Testis (tissue), 3 donors: ENCODE data around the gene ATP10A. TPM values are rescaled to one million over a fixed set of nuclear protein-coding genes. Genes with fewer than 3 reads are reported as not detected.
A peak's percentile ranks its signal among the peaks of the same experiment; 100 is the strongest.
"Not testable (repeated sequence)": the region's sequence is repeated elsewhere in the genome, so short reads cannot be mapped to it uniquely, and the experiment has no call there.

Experiments used
- DNase-seq: peaks from one replicate; pipeline ENCODE4 v3.0.0-alpha.2; 2019
- H3K27ac ChIP-seq, 2 donors: fragments of 200-600 bp; sonication (generic); one replicate each; pipeline ENCODE4 v1.5.1; 2019
- H3K27me3 ChIP-seq: fragments of 200-600 bp; sonication (generic); one replicate; pipeline ENCODE4 v1.5.1; 2019
- H3K36me3 ChIP-seq: fragments of 200-600 bp; sonication (generic); one replicate; pipeline ENCODE4 v1.5.1; 2017; ENCODE audit warnings: low read depth; ENCODE audit errors: missing control alignments
- H3K4me1 ChIP-seq: fragments of 200-600 bp; sonication (generic); one replicate; pipeline ENCODE4 v1.5.1; 2019
- H3K4me3 ChIP-seq, 2 donors: fragments of 200-600 bp; sonication (generic); one replicate each; pipeline ENCODE4 v1.5.1; 2017 to 2019
- H3K9me3 ChIP-seq: fragments of 200-600 bp; sonication (generic); one replicate; pipeline ENCODE4 v1.5.1; 2017
- POLR2A ChIP-seq: fragments of 450-650 bp; IDR thresholded peaks from one replicate; pipeline ENCODE4 v1.6.1; 2017; ENCODE audit warnings: antibody characterized with exemption, mild to moderate bottlenecking, moderate library complexity
- WGBS, 2 donors: methylation state at CpG; one replicate each; pipeline ENCODE4 v1.1.5; 2018; 5-methylcytosine and 5-hydroxymethylcytosine counted together
- intact Hi-C: fragments of 100-400 bp; cut with DNase I; formaldehyde crosslinking; loops from one replicate; pipeline ENCODE4 v1.15.1; 2023; ENCODE audit warnings: low total_unique reads
- polyA plus RNA-seq: library from polyadenylated mRNA; stranded (reverse); fragments of 350-450 nt; fragmentation: Illumina TruSeq; extraction: RNeasy Lipid Tissue Mini Kit (QIAGEN cat#74804); gene quantifications from one replicate; pipeline ENCODE4 v1.2.3, GENCODE V29; 2014; ENCODE audit warnings: low read depth, low replicate concordance; ENCODE audit not compliant: insufficient read depth
- total RNA-seq, 2 donors: library from RNA; depleted of rRNA; stranded (reverse); fragments of >200 nt; gene quantifications; one replicate each; pipeline ENCODE4 v1.2.3, GENCODE V29; 2016
- TF ChIP-seq, protein P1 (sequence below), 3 experiments: fragments of 450-650 bp in 2 of 3; fragments of 200-600 bp in 1 of 3; sonication (generic) in 1 of 3; IDR thresholded peaks; one replicate each; pipeline ENCODE4 v1.5.1; 2016 to 2019; ENCODE audit warnings: antibody characterized with exemption in 3 of 3, mild to moderate bottlenecking in 2 of 3, moderate library complexity in 1 of 3

Gene ATP10A
- total and polyA plus RNA-seq, 3 donors from 2014 or later, result 13.6 to 26.5 (median 22.8) TPM

DNA sequence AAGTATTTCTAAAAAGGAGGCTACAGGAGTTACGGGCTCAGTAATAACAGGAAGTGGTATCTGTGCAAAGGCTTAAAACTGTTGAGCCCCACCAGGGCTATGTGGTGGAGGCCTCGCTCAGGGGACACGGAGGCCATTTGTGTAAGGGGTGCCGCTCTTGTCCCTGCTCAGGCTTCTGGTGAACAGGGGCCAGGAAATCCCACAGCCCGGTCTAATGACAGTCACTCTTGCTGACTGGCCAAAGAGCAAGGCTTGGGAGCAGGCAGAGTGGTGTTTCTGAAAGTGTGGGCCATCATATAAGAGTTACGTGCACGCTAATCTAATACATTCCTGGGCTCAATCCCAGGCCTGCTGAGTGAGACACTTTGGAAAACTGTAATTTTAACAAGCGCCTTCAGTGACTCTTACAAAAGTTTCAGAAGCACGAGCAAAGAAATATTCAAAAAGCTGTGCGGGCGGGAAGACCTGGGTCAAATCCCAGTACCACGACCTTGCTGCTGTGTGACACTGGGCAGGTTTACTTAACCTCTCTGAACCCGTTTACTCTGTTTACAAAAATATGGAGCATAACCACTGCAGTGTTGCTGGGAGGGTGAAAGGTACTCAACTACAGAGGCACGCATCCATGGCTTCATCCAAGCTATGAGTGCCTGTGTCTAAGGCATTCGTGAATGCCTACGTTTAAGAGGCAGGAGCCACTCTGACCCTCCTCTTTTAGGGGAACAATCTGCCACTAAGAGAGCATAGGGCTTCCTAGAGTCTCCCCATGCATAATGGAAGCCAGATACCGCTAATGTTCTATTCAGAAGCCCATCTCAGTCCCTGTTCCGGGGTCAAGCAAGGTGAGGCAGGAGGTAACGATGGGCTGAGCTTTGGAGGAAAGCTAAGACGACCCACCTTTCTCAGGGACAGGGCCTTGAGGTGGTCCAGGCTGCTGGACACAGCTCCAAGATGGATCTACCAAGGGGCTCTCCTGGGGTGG lies 2.0 kb downstream of the ATP10A start:
- WGBS, 2 donors, result 68 to 69% methylated on average over 20 of the region's 20 CpGs

DNA sequence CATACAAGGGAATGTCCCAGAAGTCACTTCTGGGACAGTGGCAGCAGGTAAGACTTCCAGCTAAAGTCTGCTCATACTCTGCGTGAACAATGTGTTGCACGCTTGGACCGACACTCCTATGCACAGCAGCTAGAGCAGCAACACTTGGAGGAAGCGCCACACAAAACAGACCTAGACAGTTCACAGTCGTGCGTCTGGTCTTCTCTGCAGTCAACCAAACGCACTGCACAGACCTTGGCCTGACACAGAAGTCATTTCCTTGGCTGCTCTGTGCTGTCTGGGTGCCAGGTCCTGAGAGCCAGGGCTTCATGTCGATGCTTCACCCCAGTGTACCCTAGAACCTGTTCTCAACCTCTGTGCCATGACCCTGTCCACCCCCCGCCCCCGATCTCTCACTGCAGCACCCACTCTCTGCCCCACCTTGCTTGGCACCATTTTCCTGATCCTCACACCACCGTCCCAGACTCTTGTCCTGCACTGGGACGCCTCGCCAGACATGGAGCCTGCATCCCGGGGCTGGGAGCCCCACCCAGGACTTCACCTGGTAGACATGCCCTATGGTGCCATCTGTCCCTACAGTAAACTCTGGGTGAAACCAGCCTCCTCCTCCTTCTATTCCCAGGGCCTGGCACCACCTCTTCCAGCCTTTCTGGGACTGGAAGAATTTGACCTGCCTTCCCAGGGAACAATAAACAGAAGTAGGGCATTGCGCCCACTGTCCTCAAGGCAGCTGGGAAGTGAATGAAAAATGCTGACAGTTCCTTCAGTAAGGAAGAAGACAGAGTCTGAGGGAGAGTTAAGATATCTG lies 3.1 kb downstream of the ATP10A start:
- no peaks in the 10 kb centered on the region for H3K36me3 ChIP-seq
- H3K4me1 ChIP-seq, result peaks cover 9% of the 10 kb centered on the region
- no peaks in the 10 kb centered on the region for H3K9me3 ChIP-seq
- H3K4me3 ChIP-seq, result no peak overlapping the region
- 73 to 76% methylated on average over 15 of the region's 15 CpGs for WGBS, 2 donors
- intact Hi-C loops, result no loop called here
- TF ChIP-seq, protein P1, sequence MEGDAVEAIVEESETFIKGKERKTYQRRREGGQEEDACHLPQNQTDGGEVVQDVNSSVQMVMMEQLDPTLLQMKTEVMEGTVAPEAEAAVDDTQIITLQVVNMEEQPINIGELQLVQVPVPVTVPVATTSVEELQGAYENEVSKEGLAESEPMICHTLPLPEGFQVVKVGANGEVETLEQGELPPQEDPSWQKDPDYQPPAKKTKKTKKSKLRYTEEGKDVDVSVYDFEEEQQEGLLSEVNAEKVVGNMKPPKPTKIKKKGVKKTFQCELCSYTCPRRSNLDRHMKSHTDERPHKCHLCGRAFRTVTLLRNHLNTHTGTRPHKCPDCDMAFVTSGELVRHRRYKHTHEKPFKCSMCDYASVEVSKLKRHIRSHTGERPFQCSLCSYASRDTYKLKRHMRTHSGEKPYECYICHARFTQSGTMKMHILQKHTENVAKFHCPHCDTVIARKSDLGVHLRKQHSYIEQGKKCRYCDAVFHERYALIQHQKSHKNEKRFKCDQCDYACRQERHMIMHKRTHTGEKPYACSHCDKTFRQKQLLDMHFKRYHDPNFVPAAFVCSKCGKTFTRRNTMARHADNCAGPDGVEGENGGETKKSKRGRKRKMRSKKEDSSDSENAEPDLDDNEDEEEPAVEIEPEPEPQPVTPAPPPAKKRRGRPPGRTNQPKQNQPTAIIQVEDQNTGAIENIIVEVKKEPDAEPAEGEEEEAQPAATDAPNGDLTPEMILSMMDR (IDR thresholded peaks at IDR 0.05), result no peak
- no peak for TF ChIP-seq POLR2A
- DNase-seq, result no peak
- H3K27me3 ChIP-seq, result no peaks in the 10 kb centered on the region
- H3K27ac ChIP-seq, result peak overlapping the region; percentile 28 to 80

More for the DNA sequence above, 2.0 kb downstream of the ATP10A start:
- peak overlapping the region; percentile 70 to 74 for H3K4me3 ChIP-seq
- H3K9me3 ChIP-seq, result no peaks in the 10 kb centered on the region
- H3K36me3 ChIP-seq, result no peaks in the 10 kb centered on the region
- DNase-seq, result no peak
- H3K4me1 ChIP-seq, result peaks cover 9% of the 10 kb centered on the region
- peak overlapping the region; percentile 71 to 80 for H3K27ac ChIP-seq
- TF ChIP-seq POLR2A, result no peak
- TF ChIP-seq, protein P1 (IDR thresholded peaks at IDR 0.05), result no peak
- H3K27me3 ChIP-seq, result no peaks in the 10 kb centered on the region
- intact Hi-C loops, result no loop called here

DNA sequence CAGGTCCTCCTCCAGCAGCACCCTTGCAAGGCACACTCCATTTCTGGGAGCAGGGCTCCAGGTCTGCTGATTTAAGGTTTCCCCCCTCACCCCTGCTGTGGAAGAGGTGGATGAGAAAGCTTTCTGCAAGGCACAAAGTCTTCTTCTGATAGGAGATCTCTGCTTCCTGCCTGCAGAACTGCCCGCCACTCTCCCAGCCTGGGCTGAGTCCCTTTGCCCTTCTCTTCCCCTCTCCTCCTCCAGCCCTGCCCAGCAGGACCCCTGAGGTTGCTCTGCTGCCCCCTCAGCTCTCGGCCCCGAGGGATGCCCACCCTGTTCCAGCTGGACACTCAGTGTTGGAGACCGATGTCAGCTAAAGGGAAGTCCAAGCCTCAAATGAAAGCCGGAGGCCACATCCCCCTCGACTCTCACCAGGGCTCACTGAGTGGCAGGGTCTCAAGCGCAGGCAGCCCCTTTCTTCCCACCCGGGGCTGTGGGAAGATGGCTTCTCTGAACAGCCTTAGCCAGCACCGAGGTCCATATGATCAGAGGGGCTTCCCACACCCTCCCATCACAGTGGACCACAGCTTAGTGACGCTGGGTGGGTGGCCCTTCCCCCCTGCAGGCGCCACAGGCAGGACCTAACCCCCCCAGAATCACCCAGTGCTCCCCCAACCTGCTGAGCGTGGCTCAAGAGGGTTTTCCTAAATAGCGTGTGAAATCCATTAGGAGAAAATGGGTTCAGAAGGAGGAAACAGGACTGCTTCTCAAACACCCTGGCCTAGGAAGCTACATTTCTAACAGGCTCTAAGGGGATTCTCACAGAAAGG lies 4.0 kb downstream of the ATP10A start:
- 75 to 77% methylated on average over 7 to 13 of the region's 13 CpGs for WGBS, 2 donors
- no peak overlapping the region for H3K4me3 ChIP-seq

DNA sequence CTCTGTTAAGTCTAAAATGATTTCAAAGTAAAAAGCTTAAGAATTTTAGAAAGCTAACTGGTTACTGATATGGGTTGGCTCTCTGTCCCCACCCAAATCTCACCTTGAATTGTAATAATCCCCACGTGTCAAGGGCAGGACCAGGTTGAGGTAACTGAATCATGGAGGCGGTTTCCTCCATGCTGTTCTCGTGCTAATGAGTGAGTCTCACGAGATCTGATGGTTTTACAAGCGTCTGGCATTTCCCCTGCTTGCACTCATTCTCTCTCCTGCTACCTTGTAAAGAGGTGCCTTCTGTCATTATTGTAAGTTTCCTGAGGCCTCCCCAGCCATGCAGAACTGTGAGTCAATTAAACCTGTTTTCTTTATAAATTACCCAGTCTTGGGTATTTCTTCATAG lies 7.1 kb downstream of the ATP10A start:
- H3K27ac ChIP-seq, H3K9me3 ChIP-seq, H3K36me3 ChIP-seq, H3K27me3 ChIP-seq, intact Hi-C loops, DNase-seq, H3K4me3 ChIP-seq: not testable (repeated sequence)
- H3K4me1 ChIP-seq, result peaks cover 17% of the 10 kb centered on the region
- 85 to 87% methylated on average over 5 of the region's 5 CpGs for WGBS, 2 donors

More for the DNA sequence above, 4.0 kb downstream of the ATP10A start:
- Histone ChIP-seq H3K36me3 (no peaks in the 10 kb centered on the region), H3K27me3 (no peaks in the 10 kb centered on the region), H3K4me1 (peaks cover 9% of the 10 kb centered on the region), H3K27ac (no peak overlapping the region), H3K9me3 (no peaks in the 10 kb centered on the region)
- TF ChIP-seq, protein P1 (IDR thresholded peaks at IDR 0.05), result no peak
- TF ChIP-seq POLR2A, result no peak
- intact Hi-C loops, result no loop called here
- no peak for DNase-seq
